ENCODE measurements around the gene BSDC1.

Gene BSDC1

DNA sequence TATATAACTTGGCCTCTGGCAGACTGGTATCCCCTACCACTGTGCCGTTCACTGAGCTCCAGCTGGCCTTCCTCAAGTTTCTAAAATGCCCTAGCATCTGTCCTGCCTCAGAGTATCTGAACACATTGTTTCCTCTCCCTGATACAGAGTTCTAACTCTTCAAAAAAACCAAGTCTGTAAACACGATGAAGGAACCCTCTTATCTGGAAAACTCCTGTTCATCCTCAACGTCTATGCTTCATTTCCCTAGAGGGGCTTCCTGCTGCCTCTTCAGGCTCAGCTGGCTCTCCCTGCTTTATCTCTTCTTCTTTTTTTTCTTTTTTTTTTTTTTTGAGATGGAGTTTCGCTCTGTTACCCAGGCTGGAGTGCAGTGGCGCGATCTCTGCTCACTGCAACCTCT lies 5.6 kb downstream of the BSDC1 start:
- in situ Hi-C loops (cut with HindIII; ENCODE audit: low pct_unique_long_range_greater_than_20kb, low sequenced_read_pairs) = no loop called here
- TF ChIP-seq JUND (IDR thresholded peaks at IDR 0.05; ENCODE audit: low read depth) = no peak
- DNase-seq (ENCODE audit: low read depth in 1 of 2, low spot score in 1 of 2) = no peak

DNA sequence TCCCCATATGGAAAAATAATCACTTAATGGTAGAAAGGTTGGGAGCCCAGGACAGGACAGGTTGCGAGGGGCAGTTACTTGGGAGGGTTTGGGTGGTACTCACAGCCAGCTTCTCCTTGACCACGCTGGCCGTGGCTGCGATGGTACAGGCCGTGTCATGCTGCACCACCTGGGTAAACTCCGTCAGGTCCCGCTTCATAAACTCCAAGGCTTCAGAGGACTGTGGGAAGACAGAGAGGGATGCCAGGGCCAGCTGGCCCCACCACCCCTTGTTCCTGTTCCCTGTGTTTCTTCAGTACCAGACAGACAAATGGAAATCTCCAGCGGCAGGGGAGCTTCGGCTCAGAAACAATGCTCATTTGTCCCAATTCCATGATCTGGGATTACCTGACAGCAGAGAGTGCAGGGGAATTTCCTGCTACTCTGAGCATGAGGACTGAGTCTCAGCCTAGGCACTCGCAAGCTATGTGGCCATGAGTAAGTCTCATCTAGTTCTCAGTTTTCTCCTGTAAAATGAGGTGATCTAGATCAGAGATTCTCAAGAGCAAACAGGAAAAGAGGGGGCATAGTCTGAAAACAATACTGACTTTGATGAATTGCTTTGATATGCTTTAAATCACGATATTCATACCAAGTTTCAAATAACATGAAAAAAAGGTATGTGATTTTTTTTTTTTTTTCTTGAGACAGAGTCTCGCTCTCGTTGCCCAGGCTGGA lies 7.4 kb downstream of the BSDC1 start:
- no peak for DNase-seq (ENCODE audit: low read depth in 1 of 2, low spot score in 1 of 2)
- in situ Hi-C loops (cut with HindIII; ENCODE audit: low pct_unique_long_range_greater_than_20kb, low sequenced_read_pairs) = no loop called here
- no peak for TF ChIP-seq JUND (IDR thresholded peaks at IDR 0.05; ENCODE audit: low read depth)

DNA sequence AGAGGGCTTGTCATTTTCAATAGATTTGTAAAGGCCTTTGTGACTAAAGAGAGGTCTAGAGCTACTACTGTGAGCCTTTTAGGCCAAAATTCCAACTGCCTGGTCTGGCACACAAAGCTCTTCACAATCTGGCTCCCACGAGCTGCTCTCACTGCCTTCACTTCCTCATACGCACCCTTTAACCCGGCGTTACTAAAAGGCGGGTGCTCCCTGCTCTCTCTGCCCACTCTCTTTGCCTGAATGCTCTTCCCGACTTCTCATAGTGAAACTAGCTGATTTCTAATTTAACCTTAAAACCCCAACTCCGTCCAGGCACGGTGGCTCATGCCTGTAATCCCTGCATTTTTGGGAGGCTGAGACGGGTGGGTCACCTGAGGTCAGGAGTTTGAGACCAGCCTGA lies 14.2 kb downstream of the BSDC1 start:
- no peak for TF ChIP-seq JUND (IDR thresholded peaks at IDR 0.05; ENCODE audit: low read depth)
- in situ Hi-C loops (cut with HindIII; ENCODE audit: low pct_unique_long_range_greater_than_20kb, low sequenced_read_pairs) = no loop called here
- DNase-seq (ENCODE audit: low read depth in 1 of 2, low spot score in 1 of 2) = no peak

DNA sequence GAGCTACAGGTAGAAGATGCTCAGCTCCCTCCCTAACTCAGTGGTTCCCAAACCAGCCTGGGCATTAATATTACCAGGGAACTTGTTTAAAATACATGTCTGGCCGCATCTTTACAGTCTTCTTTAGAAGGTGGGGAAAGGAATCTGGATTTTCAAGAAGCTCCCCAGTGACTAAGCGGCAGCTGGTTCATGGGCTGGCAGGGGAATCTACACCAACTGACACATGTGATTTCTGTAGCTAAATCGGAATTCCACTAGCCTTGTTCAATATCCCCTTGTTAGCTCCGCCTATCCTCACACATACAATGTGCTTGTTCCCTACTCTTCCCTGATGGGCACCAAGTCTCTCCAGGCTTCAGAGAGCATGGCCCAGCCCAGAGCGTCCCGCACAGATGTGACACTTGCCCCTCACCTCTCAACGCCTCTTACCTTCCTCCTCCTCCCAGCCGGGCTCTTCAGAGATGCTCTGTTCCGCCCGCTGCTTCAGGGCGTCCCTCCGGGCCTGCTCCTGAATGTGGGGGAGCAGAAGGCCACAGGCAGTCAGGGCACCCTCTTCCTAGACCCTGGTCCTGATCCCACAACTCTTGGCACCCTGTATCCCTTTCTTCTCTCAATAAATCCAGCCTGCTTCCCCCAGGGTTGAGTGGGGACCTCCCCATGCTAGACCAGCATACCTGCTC lies 16.6 kb downstream of the BSDC1 start:
- in situ Hi-C loops (cut with HindIII; ENCODE audit: low pct_unique_long_range_greater_than_20kb, low sequenced_read_pairs) = no loop called here
- no peak for TF ChIP-seq JUND (IDR thresholded peaks at IDR 0.05; ENCODE audit: low read depth)
- DNase-seq (ENCODE audit: low read depth in 1 of 2, low spot score in 1 of 2) = no peak

DNA sequence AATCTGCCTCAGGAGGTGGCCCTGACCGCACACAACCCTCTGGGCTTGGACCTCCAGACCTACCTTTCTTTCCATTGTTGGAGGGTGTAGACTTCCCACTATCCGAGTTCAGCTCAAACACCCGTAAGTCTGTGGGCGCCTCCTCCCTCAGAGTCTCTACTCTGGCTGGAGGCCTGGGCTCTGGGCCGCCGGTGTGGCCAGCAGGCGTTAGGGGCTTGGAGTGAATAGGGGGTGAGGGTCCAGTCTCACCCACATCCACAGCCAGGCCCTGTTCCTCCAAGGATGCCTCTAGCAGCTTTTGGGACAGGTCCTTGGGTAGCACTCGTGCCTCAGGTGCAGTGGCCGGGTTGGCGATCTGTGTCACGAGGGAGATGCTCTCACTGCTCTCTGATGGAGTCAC lies 18.0 kb downstream of the BSDC1 start:
- in situ Hi-C loops (cut with HindIII; ENCODE audit: low pct_unique_long_range_greater_than_20kb, low sequenced_read_pairs) = no loop called here
- no peak for DNase-seq (ENCODE audit: low read depth in 1 of 2, low spot score in 1 of 2)
- TF ChIP-seq JUND (IDR thresholded peaks at IDR 0.05; ENCODE audit: low read depth) = no peak

DNA sequence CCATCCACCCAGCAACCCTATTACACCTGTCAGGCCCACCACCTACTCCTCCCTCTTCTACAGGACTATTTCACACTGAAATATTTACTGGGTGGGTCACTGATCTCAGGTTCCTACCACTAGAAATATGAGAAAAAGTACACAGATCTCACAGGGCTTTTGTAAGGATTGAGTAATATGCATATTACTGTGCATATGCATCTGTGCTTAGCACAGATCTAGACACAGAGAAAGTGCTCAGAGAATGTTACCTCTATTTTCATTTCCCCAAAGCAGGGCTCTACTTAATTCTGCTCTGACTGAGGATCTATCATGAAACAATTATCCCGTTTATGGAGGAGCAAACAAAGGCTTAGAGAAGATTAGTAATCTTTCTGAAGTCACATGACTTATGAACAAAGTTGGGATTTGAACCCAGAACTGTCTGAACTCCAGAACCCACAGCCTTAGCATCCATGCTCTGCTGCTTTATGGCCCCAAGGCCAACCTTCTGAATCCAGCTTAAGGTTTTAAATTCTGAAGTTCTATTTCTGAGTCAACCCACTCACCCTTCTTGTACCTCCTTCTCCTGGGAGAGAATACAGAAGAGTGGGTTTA lies 20.1 kb downstream of the BSDC1 start:
- in situ Hi-C loops (cut with HindIII; ENCODE audit: low pct_unique_long_range_greater_than_20kb, low sequenced_read_pairs) = no loop called here
- no peak for TF ChIP-seq JUND (IDR thresholded peaks at IDR 0.05; ENCODE audit: low read depth)
- no peak for DNase-seq (ENCODE audit: low read depth in 1 of 2, low spot score in 1 of 2)

DNA sequence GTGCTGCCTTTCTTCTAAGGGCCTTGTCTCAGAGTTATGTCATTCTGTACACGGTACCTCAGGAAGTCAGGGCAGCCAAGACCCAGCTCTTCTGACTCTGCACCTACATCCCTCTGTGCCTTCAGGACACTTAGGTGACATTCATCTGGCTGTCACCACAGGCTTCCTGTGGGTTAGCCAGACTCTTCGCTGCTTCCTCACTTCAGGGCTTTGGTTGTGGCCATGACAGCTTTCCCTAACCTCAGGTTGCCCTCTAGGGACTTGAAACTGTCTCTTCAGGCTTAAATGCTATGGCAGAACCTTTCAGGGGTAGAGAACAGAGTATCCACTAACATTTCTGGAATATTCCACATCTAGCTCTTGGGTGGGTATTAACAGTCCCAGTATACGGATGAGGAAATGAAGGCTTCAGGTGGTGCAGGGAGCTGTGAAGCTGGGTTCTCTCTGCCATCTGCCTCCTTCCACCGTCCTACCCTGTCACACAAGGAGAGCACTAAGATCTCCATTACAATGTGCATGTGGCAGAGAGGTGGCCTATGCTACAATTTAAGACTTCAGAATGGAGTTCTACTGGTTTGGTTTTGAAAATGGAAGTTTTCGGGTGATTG lies 22.0 kb downstream of the BSDC1 start:
- in situ Hi-C loops (cut with HindIII; ENCODE audit: low pct_unique_long_range_greater_than_20kb, low sequenced_read_pairs) = no loop called here
- no peak for DNase-seq (ENCODE audit: low read depth in 1 of 2, low spot score in 1 of 2)
- TF ChIP-seq JUND (IDR thresholded peaks at IDR 0.05; ENCODE audit: low read depth) = no peak

DNA sequence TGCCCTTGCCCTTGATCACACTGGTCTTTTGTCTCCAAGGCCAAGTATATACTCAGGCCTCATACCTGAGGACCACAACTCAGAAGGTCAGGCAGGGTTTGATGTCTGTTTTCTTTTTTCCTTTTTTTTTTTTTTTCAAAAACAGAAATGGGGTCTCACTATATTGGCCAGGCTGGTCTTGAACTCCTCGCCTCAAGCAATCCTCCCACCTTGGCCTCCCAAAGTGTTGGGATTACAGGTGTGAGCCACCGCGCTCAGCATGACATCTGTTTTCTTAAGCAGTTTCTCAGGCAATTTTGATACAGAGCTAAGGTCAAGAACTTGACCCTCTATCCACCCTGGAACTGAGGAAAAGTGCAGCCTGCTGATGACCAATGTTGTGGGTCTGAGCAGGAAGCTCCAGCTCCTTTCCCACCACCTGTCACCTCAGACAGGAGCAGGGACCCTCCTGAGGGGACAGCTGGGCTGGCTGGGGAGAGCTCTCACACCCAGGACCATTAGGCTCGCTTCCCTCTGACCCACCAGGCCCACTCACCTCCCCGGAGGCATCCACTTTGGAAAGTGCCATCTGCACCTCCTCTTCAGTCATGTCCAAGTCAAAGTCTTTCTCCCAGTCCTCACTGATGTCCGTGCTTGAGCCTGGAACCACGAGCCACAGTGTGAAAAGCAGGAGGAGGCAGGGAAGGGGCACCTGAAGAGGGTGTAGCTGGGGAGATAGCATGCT lies 26.2 kb downstream of the BSDC1 start:
- no peak for DNase-seq (ENCODE audit: low read depth in 1 of 2, low spot score in 1 of 2)
- in situ Hi-C loops (cut with HindIII; ENCODE audit: low pct_unique_long_range_greater_than_20kb, low sequenced_read_pairs) = no loop called here
- TF ChIP-seq JUND (IDR thresholded peaks at IDR 0.05; ENCODE audit: low read depth) = no peak

DNA sequence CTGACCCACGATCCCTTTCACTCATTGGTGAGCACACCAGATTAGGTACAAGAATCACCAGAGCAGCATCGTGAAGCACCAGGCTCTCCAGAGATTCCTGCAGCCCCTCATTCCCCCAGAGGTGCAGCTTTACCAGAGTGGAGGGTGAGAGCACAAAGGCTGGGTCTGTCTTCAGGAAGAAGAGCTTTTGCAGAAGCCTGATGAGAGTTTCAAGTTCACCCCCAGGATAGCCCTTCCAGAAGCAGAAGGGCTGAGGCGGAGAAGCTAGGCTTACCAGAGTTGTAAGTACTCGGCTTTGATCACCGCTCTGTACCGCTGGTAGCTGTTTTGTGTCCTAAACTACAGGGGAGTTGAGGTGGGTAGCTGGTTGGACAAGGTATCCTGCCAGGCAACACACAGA lies 28.8 kb downstream of the BSDC1 start:
- DNase-seq (ENCODE audit: low read depth in 1 of 2, low spot score in 1 of 2) = no peak
- in situ Hi-C loops (cut with HindIII; ENCODE audit: low pct_unique_long_range_greater_than_20kb, low sequenced_read_pairs) = no loop called here
- TF ChIP-seq JUND (IDR thresholded peaks at IDR 0.05; ENCODE audit: low read depth) = no peak

DNA sequence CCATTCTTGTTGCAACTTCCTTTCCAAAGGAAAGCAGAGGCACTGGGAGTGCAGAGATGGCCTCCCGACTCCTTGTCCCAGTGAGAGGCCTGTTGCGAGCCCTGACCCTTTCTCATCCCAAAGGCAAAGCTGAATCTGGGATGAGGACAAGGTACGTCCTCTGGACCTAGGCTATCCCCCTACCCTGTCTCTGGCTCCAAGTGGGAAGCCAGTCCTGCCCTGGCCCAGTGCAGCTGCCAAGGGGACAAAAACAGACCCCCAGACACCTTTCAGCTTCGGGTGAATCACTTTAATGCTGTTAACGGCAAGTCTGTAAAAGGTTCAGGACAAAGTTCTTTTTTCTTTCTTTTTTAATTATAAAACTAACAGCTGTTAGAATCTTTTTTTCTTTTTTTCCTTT lies 29.4 kb downstream of the BSDC1 start:
- no peak for DNase-seq (ENCODE audit: low read depth in 1 of 2, low spot score in 1 of 2)
- no peak for TF ChIP-seq JUND (IDR thresholded peaks at IDR 0.05; ENCODE audit: low read depth)
- in situ Hi-C loops (cut with HindIII; ENCODE audit: low pct_unique_long_range_greater_than_20kb, low sequenced_read_pairs) = no loop called here

DNA sequence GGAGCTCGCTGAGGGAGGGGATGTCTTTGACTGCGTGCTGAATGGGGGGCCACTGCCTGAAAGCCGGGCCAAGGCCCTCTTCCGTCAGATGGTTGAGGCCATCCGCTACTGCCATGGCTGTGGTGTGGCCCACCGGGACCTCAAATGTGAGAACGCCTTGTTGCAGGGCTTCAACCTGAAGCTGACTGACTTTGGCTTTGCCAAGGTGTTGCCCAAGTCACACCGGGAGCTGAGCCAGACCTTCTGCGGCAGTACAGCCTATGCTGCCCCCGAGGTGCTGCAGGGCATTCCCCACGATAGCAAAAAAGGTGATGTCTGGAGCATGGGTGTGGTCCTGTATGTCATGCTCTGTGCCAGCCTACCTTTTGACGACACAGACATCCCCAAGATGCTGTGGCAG lies 30.5 kb downstream of the BSDC1 start:
- DNase-seq (ENCODE audit: low read depth in 1 of 2, low spot score in 1 of 2) = no peak
- no peak for TF ChIP-seq JUND (IDR thresholded peaks at IDR 0.05; ENCODE audit: low read depth)
- in situ Hi-C loops (cut with HindIII; ENCODE audit: low pct_unique_long_range_greater_than_20kb, low sequenced_read_pairs) = no loop called here

DNA sequence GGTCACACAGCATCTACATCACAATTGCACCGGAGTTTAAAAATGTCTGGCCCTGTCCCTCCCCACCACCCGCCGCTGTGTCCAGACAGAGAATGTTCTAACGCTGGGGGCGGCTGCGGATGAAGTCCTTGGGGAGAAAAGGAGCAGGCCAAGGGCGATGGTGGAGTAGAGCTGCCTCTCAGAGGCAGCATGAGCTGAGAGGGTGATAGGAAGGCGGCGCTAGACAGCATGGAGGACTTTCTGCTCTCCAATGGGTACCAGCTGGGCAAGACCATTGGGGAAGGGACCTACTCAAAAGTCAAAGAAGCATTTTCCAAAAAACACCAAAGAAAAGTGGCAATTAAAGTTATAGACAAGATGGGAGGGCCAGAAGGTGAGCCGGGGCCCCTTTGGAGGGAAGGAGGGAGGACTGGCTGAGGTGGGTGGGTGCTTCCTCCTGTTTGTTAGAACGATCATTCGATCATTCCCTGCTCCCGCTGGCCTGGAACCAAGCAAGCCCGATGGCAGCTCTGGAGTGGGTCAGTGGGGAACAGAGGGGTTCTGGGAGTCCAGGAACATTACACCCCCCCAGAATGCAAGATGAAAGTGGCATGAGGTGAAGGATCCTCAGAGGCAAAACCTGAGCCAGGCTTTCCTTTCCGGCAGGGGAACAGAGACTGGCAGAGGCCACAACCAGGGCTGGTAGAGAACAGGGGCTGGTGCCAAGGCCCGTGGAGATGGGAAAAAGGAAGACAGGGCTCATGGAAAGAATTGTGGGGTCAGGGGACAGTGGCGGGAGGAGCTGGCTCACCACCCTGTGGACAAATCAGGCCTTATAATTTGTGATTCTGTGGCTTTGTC lies 31.5 kb downstream of the BSDC1 start, which contains the start of the genes FAM229A and TSSK3:
FAM229A (minus strand) TSS at position 12 of the 840 bp plus-strand sequence. CDS start 394 bp downstream, outside the sequence.
TSSK3 (plus strand) TSS at position 66 of the 840 bp plus-strand sequence; CDS start at position 229, 163 bp downstream.
- no peak for DNase-seq (ENCODE audit: low read depth in 1 of 2, low spot score in 1 of 2)
- no peak for TF ChIP-seq JUND (IDR thresholded peaks at IDR 0.05; ENCODE audit: low read depth)
- in situ Hi-C loops (cut with HindIII; ENCODE audit: low pct_unique_long_range_greater_than_20kb, low sequenced_read_pairs) = no loop called here

All from T47D (cell line).